Left forelimb (tissue), 1 donor: ENCODE results near the gene SAMD4A.

ENCODE experiments used
- DNase-seq: peaks from one replicate; pipeline ENCODE4 v3.0.0-alpha.2; 2018; ENCODE audit warnings: low spot score

The SAMD4A gene

GRCh38 chr14:54633076-54633475 is 66.1 kb downstream of the SAMD4A start:
- DNase-seq = no peak

- DNase-seq = no peak
Measured at GRCh38 chr14:54637270-54638134, 70.6 kb downstream of the SAMD4A start.

GRCh38 chr14:54638135-54638446 is 71.2 kb downstream of the SAMD4A start:
- DNase-seq = no peak

- no peak for DNase-seq
Measured at GRCh38 chr14:54639611-54640010, 72.7 kb downstream of the SAMD4A start.

GRCh38 chr14:54640506-54640905 is 73.6 kb downstream of the SAMD4A start:
- no peak for DNase-seq

GRCh38 chr14:54642121-54642520 is 75.2 kb downstream of the SAMD4A start:
- no peak for DNase-seq

GRCh38 chr14:54642801-54643695 is 76.1 kb downstream of the SAMD4A start:
- DNase-seq = no peak

- no peak for DNase-seq
Measured at GRCh38 chr14:54643696-54644176, 76.8 kb downstream of the SAMD4A start.

- DNase-seq = no peak
Measured at GRCh38 chr14:54645639-54646038, 78.7 kb downstream of the SAMD4A start.

GRCh38 chr14:54646626-54647025 is 79.7 kb downstream of the SAMD4A start:
- no peak for DNase-seq

- no peak for DNase-seq
Measured at GRCh38 chr14:54647378-54647777, 80.5 kb downstream of the SAMD4A start.

GRCh38 chr14:54649056-54649455 is 82.1 kb downstream of the SAMD4A start:
- no peak for DNase-seq

GRCh38 chr14:54650331-54650958 is 83.5 kb downstream of the SAMD4A start:
- no peak for DNase-seq

- DNase-seq = no peak
Measured at GRCh38 chr14:54650959-54651351, 84.0 kb downstream of the SAMD4A start.

- no peak for DNase-seq
Measured at GRCh38 chr14:54651649-54652048, 84.7 kb downstream of the SAMD4A start.

- peak; percentile 88 for DNase-seq
Measured at GRCh38 chr14:54652188-54652587, 85.3 kb downstream of the SAMD4A start.

- no peak for DNase-seq
Measured at GRCh38 chr14:54652605-54653052, 85.7 kb downstream of the SAMD4A start.

- no peak for DNase-seq
Measured at GRCh38 chr14:54653712-54654469, 87.0 kb downstream of the SAMD4A start.

GRCh38 chr14:54654605-54655004 is 87.7 kb downstream of the SAMD4A start:
- no peak for DNase-seq

GRCh38 chr14:54658836-54659235 is 91.9 kb downstream of the SAMD4A start:
- DNase-seq = no peak

- DNase-seq = no peak
Measured at GRCh38 chr14:54659365-54659764, 92.4 kb downstream of the SAMD4A start.
